ENCODE results near the gene PRH2.

PRH2 gene

DNA sequence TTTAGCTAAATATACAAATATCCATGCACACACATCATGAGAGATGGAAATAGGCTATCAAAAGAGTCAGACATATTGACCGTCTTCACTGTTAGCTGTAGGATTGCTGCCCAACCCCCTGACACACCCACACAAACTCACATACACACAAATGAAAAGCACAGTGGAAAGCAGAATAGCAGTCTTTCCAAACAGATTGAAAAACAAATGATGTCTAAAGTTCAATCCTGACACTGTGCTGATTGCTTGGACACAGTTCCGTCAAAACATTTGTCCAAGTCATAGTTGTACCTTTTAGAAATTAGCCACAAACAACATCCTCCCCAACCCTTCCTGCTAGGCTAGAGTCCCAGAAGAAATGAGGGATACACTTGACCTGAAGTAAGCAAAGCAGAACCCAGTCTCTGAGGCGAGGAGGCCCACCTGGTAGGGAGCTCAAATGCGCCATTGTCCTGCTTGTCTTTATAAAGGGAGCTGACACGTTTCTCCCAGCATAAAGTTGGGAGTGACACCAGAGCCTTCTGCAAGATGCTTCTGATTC, at the start of gene PRH2:
TSS of gene PRH2 (plus strand) at position 491 of the 541 bp plus-strand sequence. CDS start at position 529, 38 bp downstream.
- DNase-seq (ENCODE audit: low read depth) = no peak

DNA sequence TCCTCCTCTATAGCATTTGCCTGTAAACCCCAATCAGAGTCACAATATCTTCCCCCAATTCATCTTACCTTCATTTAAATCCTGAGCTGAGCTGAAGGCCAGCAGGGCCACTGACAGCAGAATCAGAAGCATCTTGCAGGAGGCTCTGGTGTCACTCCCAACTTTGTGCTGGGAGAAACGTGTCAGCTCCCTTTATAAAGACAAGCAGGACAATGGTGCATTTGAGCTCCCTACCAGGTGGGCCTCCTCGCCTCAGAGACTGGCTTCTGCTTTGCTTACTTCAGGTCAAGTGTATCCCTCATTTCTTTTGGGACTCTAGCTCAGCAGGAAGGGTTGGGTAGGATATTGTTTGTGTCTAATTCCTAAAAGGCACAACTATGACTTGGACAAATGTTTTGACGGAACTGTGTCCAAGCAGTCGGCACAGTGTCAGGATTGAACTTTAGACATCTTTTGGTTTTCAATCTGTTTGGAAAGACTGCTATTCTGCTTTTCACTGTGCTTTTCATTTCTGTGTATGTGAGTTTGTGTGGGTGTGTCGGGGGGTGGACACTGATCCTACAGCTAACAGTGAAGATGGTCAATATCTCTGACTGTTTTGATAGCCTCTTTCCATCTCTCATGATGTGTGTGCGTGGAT, 44.8 kb upstream of the PRH2 start, which contains the start of gene PRH1:
TSS of gene PRH1 (minus strand) at position 170 of the 640 bp plus-strand sequence. CDS start at position 132, 38 bp downstream.
- DNase-seq (ENCODE audit: low read depth) = no peak

DNA sequence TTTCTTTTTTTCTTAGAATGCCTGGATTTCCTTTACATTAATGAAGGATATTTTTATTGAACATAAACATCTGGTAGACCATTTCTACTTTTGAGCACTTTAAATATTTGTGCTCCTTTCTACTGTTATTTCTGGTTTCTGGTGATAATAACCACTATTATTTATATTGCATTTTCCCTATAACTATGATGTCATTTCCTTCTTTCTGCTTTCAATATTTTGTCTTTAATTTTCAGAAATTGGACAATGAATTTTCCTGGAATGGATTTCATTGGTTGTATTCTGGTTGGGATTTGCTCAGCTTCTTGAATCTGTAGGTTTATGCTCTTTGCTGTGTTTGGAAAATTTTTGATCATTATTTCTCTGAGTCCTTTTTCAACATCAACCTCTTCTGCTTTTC, 39.8 kb upstream of the PRH2 start:
- DNase-seq (ENCODE audit: low read depth) = no peak

DNA sequence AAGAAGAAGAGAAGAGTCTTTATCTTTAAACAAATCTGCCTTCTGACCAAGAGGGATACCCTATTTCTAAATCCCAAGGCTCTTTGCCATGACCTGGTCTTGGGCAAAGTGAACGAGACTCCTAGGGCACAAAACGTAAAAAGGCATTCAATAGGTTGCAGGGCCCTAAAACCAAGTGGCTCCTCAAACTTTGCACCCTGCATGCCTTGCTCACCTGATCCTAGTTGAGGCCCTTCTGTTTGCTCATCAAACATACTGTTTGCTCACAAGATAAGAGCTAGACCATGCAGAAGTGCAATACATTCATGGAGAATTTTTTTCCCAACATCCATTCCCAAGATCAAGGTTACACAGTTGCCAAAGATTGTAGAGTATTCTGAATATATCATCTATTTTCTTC, 37.1 kb upstream of the PRH2 start:
- DNase-seq (ENCODE audit: low read depth) = no peak

DNA sequence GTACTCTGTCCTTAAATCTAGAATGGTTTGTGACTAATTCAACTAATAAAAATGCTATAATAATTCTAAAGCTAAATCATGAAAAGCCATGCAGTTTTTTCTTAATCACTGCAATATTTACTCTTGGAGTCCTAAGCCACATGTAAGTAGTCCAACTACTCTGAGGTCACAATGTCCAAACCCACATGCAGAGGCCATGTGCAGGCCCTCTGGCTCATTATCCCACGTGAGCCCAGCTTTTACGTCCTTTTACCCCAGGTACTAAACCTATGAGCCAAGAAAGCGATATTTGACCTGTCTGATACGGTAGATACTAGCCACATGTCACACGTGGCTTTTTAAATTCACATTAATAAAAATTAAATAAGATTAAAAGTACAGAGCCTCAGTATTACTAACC, 32.2 kb upstream of the PRH2 start:
- DNase-seq (ENCODE audit: low read depth) = no peak

DNA sequence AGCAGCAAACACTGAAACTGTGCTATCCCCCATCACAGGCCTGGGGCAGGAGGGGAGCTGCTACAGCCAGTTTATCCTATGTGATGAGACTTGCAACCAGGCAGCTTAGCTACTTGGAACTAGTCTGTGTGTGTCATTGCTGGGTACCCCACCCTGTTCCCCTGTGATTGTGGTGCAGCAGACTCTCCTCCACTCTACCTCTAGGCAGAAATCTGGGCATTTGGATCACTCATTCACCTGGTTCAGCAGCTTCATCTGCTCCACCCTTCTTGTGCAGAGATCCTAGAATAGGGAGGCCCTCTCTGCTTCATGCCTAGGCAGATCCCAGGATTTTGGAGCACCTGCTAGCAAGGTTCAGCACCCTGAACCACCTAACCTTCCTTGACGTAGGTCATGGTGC, 28.5 kb upstream of the PRH2 start:
- no peak for DNase-seq (ENCODE audit: low read depth)

DNA sequence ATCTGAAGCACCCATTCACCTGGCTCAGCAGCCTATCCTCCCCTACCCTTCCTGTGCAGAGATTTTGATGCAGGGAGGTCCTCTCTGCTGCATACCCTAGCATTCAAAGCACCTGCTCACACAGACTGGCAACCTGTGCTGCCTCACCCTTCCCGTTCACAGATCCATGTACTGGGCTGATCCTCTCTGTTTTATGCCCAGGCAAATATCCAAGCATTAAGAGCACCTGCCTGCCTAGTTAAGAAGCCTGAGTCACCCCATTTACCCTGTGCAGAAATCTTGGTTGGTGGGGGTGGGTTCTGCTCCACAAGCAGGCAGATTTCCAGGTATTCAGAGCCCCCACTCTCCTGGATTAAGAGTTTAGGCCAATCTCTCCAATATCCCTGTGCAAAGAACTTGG, 28.1 kb upstream of the PRH2 start:
- no peak for DNase-seq (ENCODE audit: low read depth)

DNA sequence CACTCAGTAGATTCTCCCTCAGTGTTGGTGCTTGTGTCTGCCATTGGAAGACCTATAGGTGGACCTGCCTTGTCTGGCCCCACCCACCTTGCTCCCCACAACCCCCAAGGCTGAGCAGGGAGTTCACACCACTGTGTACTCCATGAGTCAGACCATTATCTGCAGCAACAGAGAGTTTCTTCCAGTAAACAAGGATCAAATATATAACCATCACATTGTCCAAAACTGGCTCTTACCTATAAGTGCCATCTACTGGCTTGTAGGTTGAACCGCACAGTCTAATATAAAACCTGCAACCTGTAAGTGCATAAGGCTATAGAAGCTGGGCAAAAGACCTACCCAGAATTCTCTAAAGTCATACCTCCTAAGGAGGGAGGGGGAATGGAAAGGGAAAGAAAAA, 27.6 kb upstream of the PRH2 start:
- no peak for DNase-seq (ENCODE audit: low read depth)

DNA sequence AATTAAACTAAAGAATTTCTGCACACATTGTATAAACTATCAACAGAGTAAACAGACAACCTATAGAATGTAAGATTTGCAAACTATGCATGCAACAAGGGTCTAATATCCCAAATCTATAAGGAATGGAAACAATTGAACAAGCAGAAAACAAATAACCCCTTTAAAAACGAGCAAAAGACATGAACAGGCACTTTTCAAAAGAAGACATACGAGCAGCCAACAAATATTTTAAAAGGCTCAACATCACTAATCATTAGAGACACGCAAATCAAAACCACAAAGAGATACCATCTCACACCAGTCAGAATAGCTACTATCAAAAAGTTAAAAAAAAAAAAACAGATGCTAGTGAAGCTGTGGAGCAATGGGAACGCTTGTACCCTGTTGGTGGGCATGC, 24.4 kb upstream of the PRH2 start:
- DNase-seq (ENCODE audit: low read depth) = no peak

DNA sequence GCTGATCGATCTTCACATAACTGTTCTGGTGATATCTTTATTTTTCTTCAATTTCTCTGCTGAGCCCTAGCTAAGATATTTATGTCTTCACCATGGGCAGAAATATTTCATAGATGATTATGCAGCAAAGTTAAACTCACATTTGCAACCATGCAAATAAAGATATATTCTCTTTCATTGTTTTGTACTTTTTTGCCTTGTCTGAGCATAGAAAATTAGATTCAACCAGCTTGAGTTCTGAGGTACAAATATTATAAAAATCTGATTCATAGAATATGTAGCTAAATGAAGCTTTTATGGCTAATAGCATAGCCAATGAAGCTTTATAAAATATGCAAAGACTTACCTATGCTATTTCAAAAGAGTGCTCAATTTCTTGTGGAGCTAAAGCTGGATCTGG, 19.6 kb upstream of the PRH2 start, which contains the start of gene TAS2R13:
TSS of gene TAS2R13 (minus strand) at position 101 of the 400 bp plus-strand sequence. CDS start 264 bp downstream, outside the sequence.
- no peak for DNase-seq (ENCODE audit: low read depth)

DNA sequence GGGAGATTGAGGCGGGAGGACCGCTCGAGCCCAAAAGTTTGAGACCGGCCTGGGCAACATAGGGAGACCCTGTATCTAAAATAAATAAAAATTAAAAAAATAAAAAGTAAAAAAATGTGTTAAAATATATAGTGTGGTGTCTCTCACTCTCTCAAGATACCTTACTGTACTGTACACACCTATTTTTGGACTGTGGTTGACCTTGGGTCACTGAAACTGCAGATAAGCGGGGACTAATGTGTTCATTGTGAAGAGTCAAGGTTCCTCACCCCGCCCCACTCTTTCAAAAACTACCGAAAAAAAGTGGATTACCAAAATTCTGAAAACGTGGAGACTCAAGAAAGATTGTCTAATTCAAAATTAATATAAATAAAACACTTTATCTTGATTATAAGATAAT, 18.7 kb upstream of the PRH2 start:
- DNase-seq (ENCODE audit: low read depth) = no peak

DNA sequence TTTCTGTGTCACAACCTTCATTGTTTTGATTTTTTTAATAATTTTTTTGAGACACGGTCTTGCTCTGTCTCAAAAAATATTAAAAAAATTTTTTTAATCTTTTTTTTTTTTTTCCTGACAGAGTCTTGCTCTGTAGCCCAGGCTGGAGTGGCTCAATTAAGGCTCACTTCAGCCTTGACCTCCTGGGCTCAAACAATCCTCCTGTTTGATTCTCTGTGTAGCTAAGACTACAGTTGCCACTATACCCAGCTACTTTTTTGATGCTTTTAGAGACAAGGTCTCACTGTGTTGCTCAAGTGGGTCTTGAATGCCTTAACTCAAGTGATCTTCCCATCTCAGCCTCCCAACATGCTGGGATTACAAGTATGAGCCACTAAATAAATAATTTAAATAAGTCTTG, 9.2 kb upstream of the PRH2 start:
- DNase-seq (ENCODE audit: low read depth) = no peak

DNA sequence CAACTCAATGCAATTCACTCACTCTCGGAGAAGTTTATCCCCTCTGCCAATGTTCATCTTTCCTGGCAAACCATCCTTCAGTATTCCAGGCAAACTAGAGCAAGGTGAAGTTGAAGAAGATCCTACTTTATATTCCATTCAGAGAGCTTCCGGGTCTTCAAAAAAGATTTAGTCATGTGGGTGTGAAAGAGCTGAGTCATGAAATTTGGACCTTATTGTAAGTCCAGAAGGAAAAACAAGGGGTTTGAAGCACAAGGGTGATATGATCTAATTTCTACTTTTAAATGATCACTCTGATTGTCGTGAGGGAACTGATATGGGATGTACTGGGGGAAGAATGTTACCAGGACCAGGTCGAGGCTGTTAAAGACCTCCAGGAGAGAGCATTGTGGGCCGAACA, 2.8 kb upstream of the PRH2 start:
- no peak for DNase-seq (ENCODE audit: low read depth)

DNA sequence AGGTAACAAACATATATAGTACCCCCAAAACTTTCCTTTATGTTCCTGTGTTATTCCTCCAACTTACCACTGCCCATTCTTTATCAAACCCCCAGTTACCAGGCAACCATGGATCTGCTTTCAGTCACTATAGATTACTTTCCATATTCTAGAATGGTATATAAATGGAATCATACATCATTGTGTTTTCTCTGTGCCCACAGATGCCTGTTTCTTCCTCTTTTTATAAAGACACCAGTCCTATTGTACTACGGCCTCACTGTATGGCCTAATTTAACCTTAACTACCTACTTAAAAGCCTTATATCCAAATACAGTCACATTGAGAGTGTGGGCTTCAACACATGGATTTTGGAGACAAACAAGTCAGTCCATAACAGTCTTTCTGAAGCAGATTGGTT, 7.5 kb downstream of the PRH2 start:
- DNase-seq (ENCODE audit: low read depth) = no peak

DNA sequence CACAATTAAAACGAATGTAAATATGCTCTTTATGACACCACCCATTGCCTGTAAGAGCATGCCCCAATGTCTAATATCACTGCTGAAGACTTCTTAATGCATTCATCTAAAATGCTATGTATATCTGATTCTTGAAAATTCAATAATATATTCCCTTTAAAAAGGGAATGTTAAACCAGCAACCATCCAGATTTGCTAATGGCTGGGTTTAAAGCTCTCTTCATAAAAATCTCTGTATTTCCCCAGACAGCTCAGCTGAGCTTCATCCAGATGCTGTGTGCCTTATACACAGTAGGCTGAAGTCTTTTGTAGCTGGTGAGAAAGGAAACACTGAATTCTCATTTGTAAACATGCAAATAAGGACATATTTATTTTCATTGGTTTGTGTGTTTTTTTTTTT, 10.1 kb downstream of the PRH2 start, which contains the start of gene TAS2R14:
TSS of gene TAS2R14 (minus strand) at position 101 of the 400 bp plus-strand sequence. CDS start at position 45, 56 bp downstream.
- DNase-seq (ENCODE audit: low read depth) = no peak

DNA sequence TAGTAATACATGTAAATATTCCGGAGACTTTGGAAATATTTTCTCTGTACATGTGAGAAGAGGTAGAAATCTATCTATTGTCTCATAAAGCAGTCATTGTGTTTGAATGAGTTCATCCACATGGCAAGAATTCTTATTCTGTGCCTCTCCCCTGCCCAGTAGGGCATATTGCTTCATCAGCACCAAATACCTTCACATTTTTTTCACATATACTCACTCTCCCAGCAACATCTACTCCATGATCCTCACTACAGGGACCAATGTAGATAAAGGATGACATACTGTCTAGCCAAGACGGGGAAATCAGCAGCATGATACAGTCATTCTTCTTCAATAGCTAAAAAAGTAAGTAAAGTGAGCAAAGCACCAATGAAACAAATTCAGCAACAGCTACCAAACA, 11.4 kb downstream of the PRH2 start:
- DNase-seq (ENCODE audit: low read depth) = no peak

DNA sequence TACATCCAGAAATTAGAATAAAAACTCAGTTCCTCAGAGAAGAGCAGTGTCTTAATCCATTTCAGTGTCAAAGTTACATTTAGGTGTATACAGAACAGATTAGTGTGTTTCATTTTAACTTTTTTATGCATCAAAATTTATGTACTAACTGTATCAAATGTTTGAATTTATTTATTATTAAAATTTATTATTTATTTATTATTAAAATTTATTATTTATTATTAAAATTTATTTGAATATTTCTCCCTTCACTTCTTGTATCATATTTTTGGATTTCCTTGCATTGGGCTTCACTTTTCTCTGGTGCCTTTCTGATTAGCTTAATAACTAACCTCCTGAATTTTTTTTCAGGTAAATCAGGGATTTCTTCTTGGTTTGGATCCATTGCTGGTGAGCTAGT, 12.3 kb downstream of the PRH2 start:
- DNase-seq (ENCODE audit: low read depth) = no peak

DNA sequence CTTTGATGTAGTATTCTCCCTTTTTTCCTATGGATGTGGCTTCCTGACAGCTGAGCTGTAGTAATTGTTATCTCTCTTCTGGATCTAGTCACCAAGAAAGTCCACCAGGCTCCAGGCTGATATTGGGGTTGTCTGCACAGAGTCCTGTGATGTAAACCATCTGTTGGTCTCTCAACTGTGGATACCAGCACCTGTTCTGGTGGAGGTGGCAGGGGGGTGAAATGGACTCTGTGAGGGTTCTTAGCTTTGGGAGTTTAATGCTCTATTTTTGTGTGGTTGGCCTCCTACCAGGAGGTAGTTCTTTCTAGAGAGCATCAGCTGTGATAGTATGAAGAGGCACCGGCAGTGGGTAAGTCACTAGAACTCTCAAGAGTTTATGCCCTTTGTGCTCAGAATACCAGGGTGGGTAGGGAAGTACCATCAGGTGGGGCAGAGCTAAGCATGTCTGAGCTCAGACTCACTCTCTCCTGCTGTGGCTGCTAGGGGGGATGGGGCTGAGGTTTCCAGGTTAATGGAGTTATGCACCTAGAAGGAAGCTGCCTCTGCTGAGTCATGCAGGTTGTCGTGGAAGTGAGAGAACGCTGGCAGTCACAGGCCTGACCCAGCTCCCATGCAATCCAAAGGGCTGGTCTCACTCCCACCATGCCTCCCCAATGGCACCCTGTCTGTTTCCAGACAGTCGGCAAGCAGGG, 13.0 kb downstream of the PRH2 start:
- DNase-seq (ENCODE audit: low read depth) = no peak

DNA sequence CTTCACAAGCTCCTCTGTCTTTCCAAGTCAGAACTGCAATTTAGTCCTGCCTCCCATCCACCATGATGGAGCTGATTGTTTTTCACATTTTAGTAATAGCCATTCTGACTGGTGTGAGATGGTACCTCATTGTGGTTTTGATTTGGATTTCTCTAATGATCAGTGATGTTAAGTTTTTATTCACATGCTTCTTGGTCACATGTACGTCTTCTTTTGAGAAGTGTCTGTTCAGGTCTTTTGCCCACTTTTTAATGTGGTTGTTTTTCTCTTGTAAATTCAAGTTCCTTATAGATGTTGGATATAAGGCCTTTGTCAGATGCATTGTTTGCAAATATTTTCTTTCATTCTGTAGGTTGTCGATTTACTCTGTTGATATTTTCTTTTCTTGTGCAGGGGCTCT, 14.1 kb downstream of the PRH2 start:
- no peak for DNase-seq (ENCODE audit: low read depth)

DNA sequence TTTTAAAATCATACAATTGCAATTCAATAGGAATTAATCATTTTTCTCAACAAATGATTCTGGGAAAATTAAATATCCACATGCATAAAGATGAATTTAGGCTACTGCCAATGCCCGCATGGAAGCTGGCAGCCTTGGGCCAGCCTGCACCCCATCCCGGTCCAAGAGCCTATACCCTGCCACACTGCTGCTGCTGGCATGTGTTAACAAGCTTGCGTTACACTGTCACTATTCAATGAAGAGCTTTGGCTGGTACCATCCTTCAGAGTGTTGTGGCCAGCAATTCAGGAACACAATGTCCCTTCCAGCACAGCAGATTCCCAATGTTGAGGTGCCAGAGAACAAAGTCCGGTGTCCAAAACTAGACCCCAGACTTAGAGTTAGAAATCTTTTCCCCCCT, 23.6 kb downstream of the PRH2 start:
- DNase-seq (ENCODE audit: low read depth) = no peak

DNA sequence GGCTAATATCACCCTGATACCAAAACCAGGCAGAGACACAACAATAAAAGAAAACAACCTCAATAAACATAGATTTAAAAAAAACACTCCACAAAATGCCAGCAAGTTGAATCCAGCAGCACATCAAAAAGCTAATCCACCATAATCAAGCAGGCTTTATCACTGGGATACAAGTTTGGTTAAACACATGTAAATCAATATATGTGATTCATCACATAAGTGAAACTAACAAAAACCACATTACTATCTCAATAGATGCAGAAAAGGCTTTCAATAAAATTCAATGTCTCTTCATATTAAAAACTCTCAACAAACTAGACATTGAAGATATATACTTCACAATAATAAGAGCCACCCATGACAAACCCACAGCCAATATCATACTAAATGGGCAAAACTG, 27.0 kb downstream of the PRH2 start:
- DNase-seq (ENCODE audit: low read depth) = no peak

DNA sequence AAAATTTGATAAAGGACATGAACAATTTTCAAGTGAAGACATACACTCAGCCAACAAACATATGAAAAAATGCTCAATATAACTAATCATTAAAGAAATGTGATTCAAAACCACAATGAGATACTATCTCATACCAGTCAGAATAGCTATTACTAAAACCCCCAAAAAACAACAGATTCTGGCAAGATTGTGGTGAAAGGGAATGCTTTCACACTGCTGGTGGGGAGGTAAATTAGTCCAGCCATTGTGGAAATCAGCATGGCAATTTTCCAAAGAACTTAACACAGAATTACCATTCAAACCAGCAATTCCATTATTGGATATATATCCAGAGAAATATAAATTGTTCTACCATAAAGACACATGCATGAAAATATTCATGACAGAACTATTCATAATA, 28.7 kb downstream of the PRH2 start:
- DNase-seq (ENCODE audit: low read depth) = no peak

DNA sequence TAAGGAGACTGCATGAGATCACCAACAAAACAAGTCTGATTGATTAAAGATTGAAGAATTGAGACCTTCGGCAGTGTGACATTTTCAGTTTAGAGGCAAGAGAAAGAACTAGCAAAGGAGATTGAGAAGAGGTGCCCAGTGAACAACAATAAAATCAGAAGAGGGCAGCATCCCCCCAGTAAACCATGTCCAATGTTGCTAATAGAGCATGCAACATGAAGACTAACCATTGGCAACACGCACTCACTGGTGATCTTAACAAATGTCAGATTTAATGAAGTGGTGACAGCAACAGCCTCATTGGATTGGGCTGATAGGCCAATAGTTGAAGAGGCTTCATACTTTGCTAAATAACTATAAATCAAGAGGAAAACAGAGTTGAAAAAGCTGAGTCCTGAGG, 30.8 kb downstream of the PRH2 start:
- no peak for DNase-seq (ENCODE audit: low read depth)
